HG02870 (cell line): ENCODE results near the gene TCF7L2.

Source experiments
- ATAC-seq: cut with Tn5 transposase; IDR thresholded peaks from one replicate; pipeline ENCODE4 v1.9.1; 2021; ENCODE audit warnings: mild to moderate bottlenecking, moderate library complexity; ENCODE audit not compliant: unreplicated experiment

TCF7L2 gene

GRCh38 chr10:113139699-113140098, 189.7 kb downstream of the TCF7L2 start:
- no peak for ATAC-seq

DNA sequence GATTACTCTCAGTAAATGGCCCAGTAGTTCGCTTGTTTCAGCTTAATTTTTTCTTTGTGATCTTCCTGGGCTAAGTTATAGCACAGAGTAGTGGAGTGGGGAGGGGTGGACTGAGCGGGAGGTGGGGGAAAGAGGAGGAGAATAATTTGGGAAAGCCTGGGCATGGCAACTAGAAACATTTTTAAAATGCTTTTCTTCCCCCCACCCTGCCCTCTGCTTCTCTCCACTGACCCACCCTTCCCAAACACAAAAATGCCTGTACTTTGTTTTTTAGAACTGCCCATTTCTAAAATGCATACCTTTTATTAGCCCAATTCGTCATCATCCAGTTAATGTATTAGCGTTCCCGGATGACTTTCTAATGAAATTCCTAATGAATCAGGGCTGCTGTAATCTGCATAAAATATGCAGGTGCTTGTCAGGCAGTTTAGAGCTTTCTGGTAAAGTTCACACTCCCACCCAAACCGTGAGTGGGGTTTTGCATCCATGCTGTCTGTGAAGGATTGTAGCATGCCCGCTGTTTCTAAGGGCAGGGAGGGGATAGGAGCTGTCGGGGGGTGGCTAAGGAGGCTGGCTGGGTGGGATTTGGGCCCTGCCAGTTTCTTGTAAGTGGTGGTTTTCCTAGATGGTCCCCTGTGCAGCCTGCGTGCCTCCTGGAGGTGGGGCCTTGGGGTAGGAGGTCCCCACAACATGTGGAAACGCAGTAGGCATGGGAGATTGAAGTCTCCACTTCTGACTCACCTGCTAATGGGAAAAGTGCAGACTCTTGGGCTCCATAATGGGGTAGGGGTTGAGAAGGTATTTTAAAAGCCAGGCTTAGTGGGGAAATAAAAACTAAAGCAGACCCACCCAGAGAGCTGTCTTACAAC, 190.3 kb downstream of the TCF7L2 start:
- ATAC-seq = no peak

DNA sequence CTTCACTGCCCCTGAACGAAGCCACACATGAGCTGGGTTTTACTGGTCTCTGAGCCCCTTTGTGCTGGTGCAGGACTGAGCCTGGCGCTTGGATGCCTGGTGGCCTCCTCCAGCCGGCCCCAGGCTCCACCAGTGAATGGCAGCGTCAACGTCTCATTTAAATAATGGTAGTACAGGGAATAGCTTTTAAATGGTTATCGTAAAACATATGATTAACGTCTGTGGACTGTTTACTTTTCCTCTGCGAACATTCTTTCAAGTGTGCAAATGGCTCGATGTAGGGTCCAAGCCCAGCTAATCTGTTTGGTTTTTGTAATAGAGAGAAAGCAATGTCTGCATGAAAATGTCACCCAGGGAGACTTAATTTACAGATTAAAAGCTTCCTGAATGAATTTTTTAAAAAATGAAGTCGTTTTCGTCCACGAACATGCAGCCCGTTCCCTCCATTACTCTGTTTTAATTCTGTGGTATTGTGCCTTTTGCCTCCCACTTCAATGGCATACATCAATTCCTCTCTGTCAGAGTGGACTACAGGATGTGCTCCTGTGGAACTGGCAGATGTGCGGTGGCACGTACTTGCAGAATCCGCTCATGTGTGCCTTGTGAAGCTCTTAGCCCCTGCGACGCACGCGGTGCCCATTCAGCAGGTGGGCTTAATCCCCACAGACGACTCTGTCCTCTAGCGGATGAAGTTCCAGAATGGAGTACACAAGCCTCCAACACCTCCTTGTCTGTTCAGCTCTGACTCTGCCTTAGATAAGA, 192.7 kb downstream of the TCF7L2 start:
- no peak for ATAC-seq

GRCh38 chr10:113144576-113144975, 194.5 kb downstream of the TCF7L2 start:
- no peak for ATAC-seq

DNA sequence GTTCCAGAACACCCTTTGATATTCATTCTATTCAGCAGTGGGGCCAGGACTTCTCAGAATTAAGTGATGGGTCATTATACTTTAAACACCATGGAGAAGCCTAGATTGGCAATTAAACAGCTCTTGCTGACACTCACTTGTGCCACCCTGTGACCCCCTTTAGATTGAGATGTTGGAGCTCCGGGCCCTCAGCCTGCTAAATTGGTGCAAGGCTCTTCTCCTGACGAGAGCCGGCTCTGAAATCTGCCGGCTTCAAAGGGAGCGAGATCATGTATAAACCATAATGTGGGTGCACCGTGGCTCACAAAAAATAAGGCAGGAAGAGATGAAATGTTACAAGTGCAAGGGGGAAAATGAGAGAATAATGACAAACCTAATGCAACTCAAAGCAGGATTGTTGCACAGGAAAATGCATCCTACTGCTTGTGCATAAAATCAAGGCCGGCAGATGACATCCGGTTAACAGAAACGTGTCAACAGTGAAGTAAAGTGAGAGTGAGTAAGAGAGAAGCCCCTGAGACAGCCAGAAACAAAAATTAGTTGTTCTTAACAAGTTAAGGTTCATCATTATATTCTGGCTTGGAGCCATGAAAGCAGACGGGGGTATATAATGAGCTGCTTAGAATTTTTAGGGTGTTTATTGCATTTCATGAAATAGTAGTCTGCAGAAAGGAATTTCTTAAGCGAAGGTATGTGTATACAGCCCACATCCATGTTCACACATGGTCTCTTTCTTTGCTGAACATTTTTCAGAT, 198.2 kb downstream of the TCF7L2 start:
- ATAC-seq = no peak

- no peak for ATAC-seq
Observed at GRCh38 chr10:113148901-113149300, 198.9 kb downstream of the TCF7L2 start.

- ATAC-seq = no peak
Observed at GRCh38 chr10:113149626-113150025, 199.6 kb downstream of the TCF7L2 start.

DNA sequence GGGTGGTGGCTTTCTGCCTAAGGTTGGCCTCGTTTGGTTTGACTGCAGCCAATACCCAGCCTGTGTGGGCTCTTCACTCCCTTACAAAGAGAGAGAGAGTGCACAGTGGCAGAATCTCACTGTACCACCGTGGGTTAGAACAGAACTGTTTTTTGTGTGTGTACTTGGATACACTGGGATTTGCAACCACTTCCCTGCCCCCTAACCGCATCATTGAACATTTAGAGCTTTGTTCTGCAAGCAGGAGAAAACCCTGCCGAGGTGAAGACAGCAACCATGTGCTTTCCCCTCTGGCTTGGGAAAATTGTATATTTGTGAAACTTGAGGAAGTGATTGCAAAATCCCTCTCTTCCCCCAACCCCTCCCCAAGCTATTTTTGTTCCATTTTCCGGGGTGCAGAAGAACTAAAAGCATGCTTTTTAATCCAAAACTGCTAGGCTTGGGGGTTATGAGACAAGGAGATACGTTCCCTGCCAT, 201.2 kb downstream of the TCF7L2 start:
- ATAC-seq = no peak

DNA sequence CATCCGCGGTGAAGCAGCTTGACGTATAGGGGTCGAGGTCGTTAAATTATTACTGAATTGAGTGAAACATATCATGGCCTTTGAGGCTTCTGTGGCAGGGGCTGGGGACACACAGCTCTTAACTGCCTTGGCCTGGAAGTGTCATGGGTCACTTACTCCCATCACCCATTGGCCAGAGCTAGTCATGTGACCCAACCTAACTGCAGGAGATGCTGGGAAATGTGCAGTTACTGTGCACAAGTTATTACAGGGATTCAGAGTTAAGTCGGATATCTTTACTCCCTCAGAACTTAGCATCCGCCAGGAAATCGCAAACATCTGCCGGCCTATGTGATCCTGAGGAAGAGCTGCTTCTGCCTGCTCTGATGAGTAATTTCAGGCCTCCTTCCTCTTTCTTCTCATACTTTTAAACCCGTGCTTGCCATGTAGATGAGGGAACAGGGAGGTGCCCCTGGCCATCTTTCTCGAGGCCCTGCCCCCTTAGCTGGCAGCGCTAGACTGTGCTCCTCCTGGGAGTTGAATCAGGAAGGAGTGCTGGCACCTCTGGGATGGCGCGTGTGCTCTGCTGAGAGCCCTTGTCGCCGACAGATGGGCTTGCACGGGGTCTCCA, 203.6 kb downstream of the TCF7L2 start:
- no peak for ATAC-seq

DNA sequence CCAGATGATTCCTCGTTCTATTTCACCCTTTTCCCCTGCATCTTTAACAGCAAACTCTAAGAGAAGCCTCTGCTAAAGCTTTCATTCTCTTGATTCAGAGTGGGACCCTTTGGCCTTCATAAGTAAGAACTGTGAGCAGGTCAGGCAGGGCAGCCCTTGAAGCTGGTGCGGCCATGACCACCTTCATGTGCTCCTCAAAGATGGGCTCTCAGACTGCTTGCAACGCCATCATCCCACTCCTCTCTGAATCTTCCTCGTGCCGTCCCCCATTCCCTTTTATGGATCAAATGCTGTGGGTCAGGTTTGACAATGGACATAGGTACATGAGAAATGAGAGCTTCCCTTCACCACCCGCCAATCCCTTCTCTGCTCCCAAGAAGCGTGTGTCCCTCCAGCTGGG, 207.4 kb downstream of the TCF7L2 start:
- ATAC-seq = no peak

- ATAC-seq = no peak
Observed at GRCh38 chr10:113158183-113158582, 208.1 kb downstream of the TCF7L2 start.

DNA sequence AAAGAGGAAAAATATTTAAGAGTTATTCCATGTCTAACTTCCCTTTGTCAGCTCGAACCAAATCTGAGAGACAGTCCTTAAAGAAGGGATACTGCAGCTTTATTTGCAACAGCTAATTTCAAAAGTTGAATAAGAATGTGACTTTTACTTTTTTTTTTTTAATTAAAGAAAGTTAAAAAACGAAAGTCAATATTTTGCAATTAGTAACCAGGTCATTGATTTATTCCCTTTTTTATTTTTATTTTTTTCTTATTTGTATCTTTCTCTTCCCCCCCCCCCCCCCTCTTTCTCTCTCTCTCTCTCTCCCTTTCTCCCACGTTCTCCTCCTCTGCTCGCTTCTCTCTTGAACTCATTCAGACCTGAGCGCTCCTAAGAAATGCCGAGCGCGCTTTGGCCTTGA, 209.5 kb downstream of the TCF7L2 start:
- no peak for ATAC-seq

DNA sequence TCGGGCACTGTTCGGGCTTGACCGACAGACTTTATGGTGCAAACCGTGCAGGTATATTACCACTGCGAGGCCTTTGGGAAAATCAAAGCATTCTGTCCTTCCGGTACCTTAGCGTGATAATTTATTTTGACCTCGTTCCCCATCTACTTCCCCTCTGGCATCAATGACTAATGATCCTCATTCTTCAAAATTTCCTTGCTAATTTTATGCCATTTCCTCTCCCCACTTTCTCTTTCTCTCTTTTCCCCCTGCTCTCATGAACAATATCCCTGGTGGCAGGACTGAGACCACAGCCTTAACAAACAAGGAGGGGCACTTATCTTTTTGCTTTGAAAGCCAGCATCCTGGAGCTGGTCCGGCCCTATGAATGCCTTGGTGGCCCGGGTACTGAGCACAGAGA, 210.6 kb downstream of the TCF7L2 start:
- no peak for ATAC-seq

GRCh38 chr10:113161066-113161465, 211.0 kb downstream of the TCF7L2 start:
- ATAC-seq = no peak

GRCh38 chr10:113162960-113163359, 212.9 kb downstream of the TCF7L2 start:
- ATAC-seq = no peak

GRCh38 chr10:113165673-113166072, 215.6 kb downstream of the TCF7L2 start:
- no peak for ATAC-seq

DNA sequence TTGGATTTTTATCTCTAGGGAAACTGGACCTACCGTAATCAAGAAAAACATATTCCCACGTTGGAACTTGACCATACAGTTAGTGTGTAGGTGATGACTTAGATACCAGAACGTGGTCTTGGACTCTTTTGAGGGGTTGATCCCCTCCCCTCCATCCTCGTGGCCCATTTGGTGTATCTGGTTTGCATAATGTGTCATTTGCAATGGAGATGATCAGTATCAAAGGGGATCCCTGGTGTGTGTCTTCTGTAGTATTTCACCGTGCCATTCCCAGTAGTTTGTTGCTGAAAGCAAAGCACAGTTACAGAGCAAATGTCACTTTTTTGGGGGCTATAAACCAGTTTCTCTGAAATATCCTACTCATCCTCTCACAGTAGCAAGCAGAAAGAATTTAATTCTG, 217.7 kb downstream of the TCF7L2 start:
- no peak for ATAC-seq

DNA sequence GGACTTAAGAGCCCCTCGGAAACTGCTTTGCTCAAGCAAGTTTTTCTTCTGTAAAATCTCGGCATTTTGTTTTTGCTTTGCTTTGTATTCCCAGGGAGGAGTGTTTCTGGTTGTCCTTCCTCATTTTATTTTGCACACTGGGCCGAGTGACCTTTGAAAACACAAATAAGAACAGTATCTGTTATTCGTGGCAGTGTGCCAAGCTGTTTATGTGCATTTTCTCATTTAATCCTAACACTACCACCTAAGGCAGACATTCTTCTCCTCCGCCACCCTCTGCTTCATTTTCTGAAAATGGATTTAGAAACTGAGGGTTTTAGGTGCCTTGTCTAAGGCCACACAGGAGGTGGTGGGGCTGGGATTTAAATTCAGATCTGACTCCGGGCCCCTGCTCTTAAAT, 218.5 kb downstream of the TCF7L2 start:
- ATAC-seq = no peak

GRCh38 chr10:113169111-113169510, 219.1 kb downstream of the TCF7L2 start:
- no peak for ATAC-seq

GRCh38 chr10:113169853-113170460, 219.9 kb downstream of the TCF7L2 start:
- peak; percentile 90 for ATAC-seq
